ENCODE results near the gene RNF138. TPM values are rescaled to one million over a fixed set of nuclear protein-coding genes. Genes with fewer than 3 reads are reported as not detected.

Gene RNF138
- total and polyA plus RNA-seq, 10 of the 15 experiments (the other 5 are each of a cell fraction or from before 2014, with no cell fraction given): 24.2 to 75.2 (median 40.1) TPM

GRCh38 chr18:32091724-32092421 lies at the start of gene RNF138 (continued):
- TF ChIP-seq ZNF687 (IDR thresholded peaks at IDR 0.05) (peak; percentile 95), EED (IDR thresholded peaks at IDR 0.05; ENCODE audit: low read depth) (peak; percentile 16; the same call in 1 of the 2 replicates), MXI1 (IDR thresholded peaks at IDR 0.05; ENCODE audit: low read depth, low read length) (peak; percentile 53; the same call in 1 of the 2 replicates), ZZZ3 (IDR thresholded peaks at IDR 0.05; ENCODE audit: control insufficient read depth, insufficient read length, low read depth) (no peak), NKRF (conservative IDR thresholded peaks at IDR 0.05) (peak; percentile 78)

- Histone ChIP-seq H3K4me3 (no peak overlapping the region), H3K9ac (ENCODE audit: control insufficient read depth, insufficient read depth, low read length) (no peak overlapping the region), H3K9me3 (replicated peaks; ENCODE audit: control insufficient read depth, insufficient read depth, low read length) (no peaks in the 10 kb centered on the region; the same call in 2 of the 3 replicates), H3K36me3 (ENCODE audit: control insufficient read depth in 2 of 2, insufficient read depth in 2 of 2, low read length in 1 of 2) (no peaks in the 10 kb centered on the region), H2AFZ (ENCODE audit: control insufficient read depth, low read depth, low read length) (no peak overlapping the region), H3K27me3 (replicated peaks in 1 of 2; ENCODE audit: control insufficient read depth in 2 of 2, insufficient read depth in 2 of 2, low read length in 1 of 2) (no peaks in the 10 kb centered on the region), H3K79me2 (ENCODE audit: control insufficient read depth, insufficient read depth, low read length) (no peaks in the 10 kb centered on the region), H4K20me1 (ENCODE audit: control insufficient read depth, insufficient read depth) (no peaks in the 10 kb centered on the region), H3K4me2 (ENCODE audit: control insufficient read depth, insufficient read depth) (0 out of 2 replicates have a peak overlapping the region, but pooled peaks have one; percentile 41), H3K4me1 (ENCODE audit: control insufficient read depth, insufficient read depth, low read length) (peaks cover 3% of the 10 kb centered on the region; the same call in 1 of the 2 replicates), H3K27ac (ENCODE audit: control insufficient read depth, insufficient read depth) (no peak overlapping the region)
- ChIA-PET CTCF (interaction anchor here (0.7 kb wide), 1 partner anchor 32 kb away, joined by 3 read pairs; no protein-coding TSS in a partner anchor), RAD21 (ENCODE audit: unreplicated experiment) (no interaction called here), SMC1A (ENCODE audit: uncharacterized antibody, unreplicated experiment) (interaction anchor here (1.0 kb wide), 1 partner anchor 30 kb away, joined by 3 read pairs; no protein-coding TSS in a partner anchor), POLR2A (no interaction called here)
- intact Hi-C loops (cut with micrococcal nuclease; ENCODE audit: unreplicated experiment) (no loop called here), in situ Hi-C loops (cut with MboI) (no loop called here)
- ATAC-seq (no peak), FAIRE-seq (no peak), DNase-seq (ENCODE audit: low read depth, low spot score) (no peak)
- BruUV-seq (replicated peaks): no TSS peak
- 0 out of 2 replicates have a peak, but pooled peaks have one; percentile 13 for TF ChIP-seq RUNX3 (IDR thresholded peaks at IDR 0.05; ENCODE audit: low read length)
- TF ChIP-seq MYC (IDR thresholded peaks at IDR 0.05; ENCODE audit: insufficient read depth, insufficient read length, insufficient replicate concordance, low read length, severe bottlenecking): no peak
- no peak for TF ChIP-seq PAX5 (IDR thresholded peaks at IDR 0.05; ENCODE audit: borderline replicate concordance, low read depth, low read length)
- TF ChIP-seq MEF2A (IDR thresholded peaks at IDR 0.05; ENCODE audit: insufficient read depth, low read depth, low read length): peak; percentile 70; the same call in 1 of the 2 replicates
- no peak for TF ChIP-seq EZH2 (IDR thresholded peaks at IDR 0.05; ENCODE audit: borderline replicate concordance, control insufficient read depth, low read depth, low read length)
- no peak for TF ChIP-seq USF2 (IDR thresholded peaks at IDR 0.05; ENCODE audit: borderline replicate concordance, low read depth, low read length)
- no peak for TF ChIP-seq HDAC2 (IDR thresholded peaks at IDR 0.05)
- TF ChIP-seq ATF3 (IDR thresholded peaks at IDR 0.05; ENCODE audit: borderline replicate concordance, extremely low read depth, low read depth, low read length): no peak
- TF ChIP-seq RBBP5 (conservative IDR thresholded peaks at IDR 0.05): no peak
- TF ChIP-seq CEBPB (IDR thresholded peaks at IDR 0.05; ENCODE audit: borderline replicate concordance in 1 of 2, low read depth in 2 of 2, low read length in 2 of 2): no peak
These were observed 49.3 kb upstream of the RNF138 start for GRCh38 chr18:32042337-32042736.
